ENCODE results near the gene TIGD3. TPM values are rescaled to one million over a fixed set of nuclear protein-coding genes. Genes with fewer than 3 reads are reported as not detected.

Gene TIGD3
- total and polyA plus RNA-seq, 2 of the 8 experiments (the other 6 are each of a cell fraction or from before 2014, with no cell fraction given) = 1.1 to 1.3 TPM

- Histone ChIP-seq H4K5ac (ENCODE audit: insufficient read length, low read depth, low read length) (no peak overlapping the region), H2BK120ac (replicated peaks; ENCODE audit: low read depth, low read length) (no peak overlapping the region), H4K91ac (replicated peaks; ENCODE audit: insufficient read length, low read length) (no peak overlapping the region), H2BK15ac (ENCODE audit: low read length) (no peak overlapping the region), H3K4me1 (replicated peaks in 1 of 4; ENCODE audit: control insufficient read depth in 3 of 4, insufficient read depth in 4 of 4, low read length in 3 of 4) (peaks cover 0 to 4% (median 0%) of the 10 kb centered on the region in 4 experiments; a peak in 2 of 7 replicates), H2BK20ac (ENCODE audit: low read length) (no peak overlapping the region), H3K79me2 (ENCODE audit: control insufficient read depth in 1 of 2, insufficient read depth in 2 of 2, low read length in 2 of 2) (no peaks in the 10 kb centered on the region), H3K23ac (ENCODE audit: insufficient read length) (no peak overlapping the region), H4K8ac (ENCODE audit: extremely low read depth, insufficient read depth, low read length) (no peak overlapping the region), H3K4me3 (ENCODE audit: extremely low read depth in 1 of 4, insufficient read depth in 2 of 4, low read depth in 3 of 4, low read length in 4 of 4) (no peak overlapping the region), H4K20me1 (replicated peaks in 1 of 2; ENCODE audit: control insufficient read depth in 1 of 2, insufficient read depth in 2 of 2, low read length in 2 of 2) (peaks cover 0 to 11% of the 10 kb centered on the region in 2 experiments), H3K18ac (ENCODE audit: extremely low read depth, low read length) (no peak overlapping the region), H3K36me3 (ENCODE audit: control insufficient read depth in 2 of 4, insufficient read depth in 4 of 4, low read length in 3 of 4) (peaks cover 0 to 4% (median 0%) of the 10 kb centered on the region in 4 experiments; a peak in 2 of 8 replicates), H3K4me2 (ENCODE audit: insufficient read depth in 1 of 2, low read depth in 2 of 2, low read length in 2 of 2) (no peak overlapping the region), H3K56ac (replicated peaks; ENCODE audit: insufficient read length, low read depth, low read length) (no peak overlapping the region), H3K27me3 (replicated peaks in 1 of 4; ENCODE audit: control insufficient read depth in 3 of 4, extremely low read depth in 1 of 4, insufficient read depth in 3 of 4, low read length in 3 of 4) (peaks cover 0 to 6% (median 4%) of the 10 kb centered on the region in 4 experiments; a peak in 4 of 7 replicates), H3K4ac (replicated peaks; ENCODE audit: insufficient read length, low read depth, low read length) (no peak overlapping the region), H2BK5ac (ENCODE audit: low read depth, low read length) (no peak overlapping the region), H3K9me3 (ENCODE audit: insufficient read depth in 2 of 2, low read depth in 1 of 2, low read length in 1 of 2) (no peaks in the 10 kb centered on the region), H3K79me1 (ENCODE audit: low read depth, low read length) (no peaks in the 10 kb centered on the region; the same call in 1 of the 2 replicates), H2BK12ac (ENCODE audit: low read depth, low read length) (no peak overlapping the region), H3K27ac (ENCODE audit: low read depth, low read length) (no peak overlapping the region), H2AK5ac (ENCODE audit: low read depth, low read length) (no peak overlapping the region), H3K23me2 (ENCODE audit: low read depth, low read length) (peaks cover 4% of the 10 kb centered on the region; the same call in 1 of the 2 replicates), H3K9ac (replicated peaks in 1 of 4; ENCODE audit: extremely low read depth in 1 of 4, low read depth in 3 of 4, low read length in 3 of 4) (no peak overlapping the region), H2AFZ (ENCODE audit: low read length) (no peak overlapping the region), H3K14ac (ENCODE audit: insufficient read length) (no peak overlapping the region)
- CTCF ChIA-PET (ENCODE audit: partially characterized antibody) = interaction anchor here (45.6 to 52.8 kb wide), 2 partner anchors 6 to 22 kb away, joined by 1179 read pairs; partner anchors contain the start of genes CDC42EP2 and DPF2
- no peak for DNase-seq (ENCODE audit: low read depth in 1 of 2, low spot score in 2 of 2)
- FAIRE-seq = no peak
- TF ChIP-seq CTCF (IDR thresholded peaks at IDR 0.05; ENCODE audit: control extremely low read depth in 1 of 3, insufficient read depth in 1 of 3, low read depth in 1 of 3, low read length in 3 of 3) = no peak
- no peak for TF ChIP-seq CHD1 (IDR thresholded peaks at IDR 0.05; ENCODE audit: low read depth, low read length)
- no peak for TF ChIP-seq CBX8 (IDR thresholded peaks at IDR 0.05; ENCODE audit: borderline replicate concordance, low read depth, low read length)
- peak; percentile 42; the same call in 1 of the 2 replicates for TF ChIP-seq POLR2AphosphoS5 (IDR thresholded peaks at IDR 0.05; ENCODE audit: low read depth, low read length)
- no peak for TF ChIP-seq USF2 (IDR thresholded peaks at IDR 0.05; ENCODE audit: low read length)
- TF ChIP-seq GABPA (IDR thresholded peaks at IDR 0.05; ENCODE audit: borderline replicate concordance, insufficient read depth, low read length) = no peak
- POLR2A ChIA-PET (ENCODE audit: partially characterized antibody) = interaction anchor here (0.8 to 14.1 kb wide), 4 partner anchors 6 to 21 kb away, joined by 3 to 208 read pairs (median 51); partner anchors contain the start of genes CDC42EP2 and DPF2
- WGBS, 2 experiments (ENCODE audit: extremely low coverage in 1 of 2, insufficient coverage in 1 of 2, insufficient read length in 1 of 2, insufficient replicate concordance in 2 of 2, low coverage in 1 of 2, low lambda C conversion rate in 2 of 2, missing lambda C conversion rate in 1 of 2) = 72% methylated on average over 6 of the region's 7 CpGs; no CpG with 5 or more reads in 1 of the 2 experiments
Measured at GRCh38 chr11:65308281-65308891, 46.2 kb upstream of the TIGD3 start.

All from H1 (cell line).